ENCODE measurements around the gene UVRAG.

The UVRAG gene

DNA sequence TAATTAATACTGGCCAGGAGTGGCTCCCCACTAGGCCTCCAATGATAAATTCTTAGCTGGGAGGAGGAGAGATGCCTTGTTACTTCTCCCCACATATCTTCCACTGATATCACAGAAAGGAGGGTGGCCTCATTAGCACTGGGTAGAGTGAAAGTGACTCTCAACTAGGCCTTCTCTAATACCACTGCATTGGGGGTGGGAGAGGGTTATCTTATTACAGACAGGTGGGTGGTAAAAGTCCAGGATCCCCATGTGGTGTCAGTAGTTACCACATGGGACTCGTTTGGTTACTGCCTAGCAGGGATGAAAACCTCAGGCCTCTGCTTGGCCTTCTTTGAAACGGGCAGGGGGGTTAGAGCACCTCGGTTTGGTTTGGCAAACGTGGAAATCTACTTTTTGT, 167.3 kb downstream of the UVRAG start:
- Histone ChIP-seq H3K27ac (replicated peaks; ENCODE audit: low read length) (no peak overlapping the region), H2AFZ (ENCODE audit: low read length) (no peak overlapping the region), H2BK12ac (ENCODE audit: low read length) (no peak overlapping the region), H3K23ac (ENCODE audit: low read depth, low read length, poor library complexity) (no peak overlapping the region), H3K4ac (ENCODE audit: low read length) (no peak overlapping the region), H3K18ac (ENCODE audit: low read length) (no peak overlapping the region), H3K36me3 (replicated peaks in 1 of 2; ENCODE audit: control insufficient read depth in 2 of 2, insufficient read depth in 2 of 2, low read length in 2 of 2) (peaks cover 0 to 35% of the 10 kb centered on the region in 2 donors), H2BK15ac (ENCODE audit: low read length) (no peak overlapping the region), H3K9me3 (replicated peaks in 1 of 2; ENCODE audit: control insufficient read depth in 2 of 2, insufficient read depth in 1 of 2, low read depth in 1 of 2, low read length in 2 of 2) (peaks cover 0 to 8% of the 10 kb centered on the region in 2 donors), H2AK5ac (ENCODE audit: low read depth, low read length) (no peak overlapping the region), H3K4me1 (ENCODE audit: control insufficient read depth in 2 of 2, insufficient read depth in 1 of 2, low read depth in 1 of 2, low read length in 2 of 2) (peaks cover 2 to 4% of the 10 kb centered on the region in 2 donors), H3K4me3 (ENCODE audit: low read length in 2 of 2) (peak overlapping the region in 1 of 2 donors; percentile 65), H3K79me1 (ENCODE audit: low read depth, low read length) (no peaks in the 10 kb centered on the region), H4K8ac (ENCODE audit: low read depth, low read length) (no peak overlapping the region), H2BK5ac (ENCODE audit: low read length) (no peak overlapping the region), H3K27me3 (ENCODE audit: control insufficient read depth in 3 of 3, insufficient read depth in 3 of 3, low read depth in 1 of 3, low read length in 3 of 3) (no peaks in the 10 kb centered on the region), H3K9ac (ENCODE audit: low read depth, low read length, poor library complexity) (no peak overlapping the region), H3K4me2 (ENCODE audit: insufficient read depth, low read length, poor library complexity, severe bottlenecking) (no peak overlapping the region), H4K91ac (ENCODE audit: low read depth, low read length, poor library complexity) (no peak overlapping the region), H3K14ac (ENCODE audit: low read length) (no peak overlapping the region), H2BK120ac (ENCODE audit: low read depth, low read length) (no peak overlapping the region)
- no CpG with 5 or more reads among the region's 4 CpGs for WGBS, 2 donors (ENCODE audit: extremely low coverage in 2 of 2, insufficient read length in 2 of 2, insufficient replicate concordance in 1 of 2)
- no peak for DNase-seq (ENCODE audit: low spot score)

DNA sequence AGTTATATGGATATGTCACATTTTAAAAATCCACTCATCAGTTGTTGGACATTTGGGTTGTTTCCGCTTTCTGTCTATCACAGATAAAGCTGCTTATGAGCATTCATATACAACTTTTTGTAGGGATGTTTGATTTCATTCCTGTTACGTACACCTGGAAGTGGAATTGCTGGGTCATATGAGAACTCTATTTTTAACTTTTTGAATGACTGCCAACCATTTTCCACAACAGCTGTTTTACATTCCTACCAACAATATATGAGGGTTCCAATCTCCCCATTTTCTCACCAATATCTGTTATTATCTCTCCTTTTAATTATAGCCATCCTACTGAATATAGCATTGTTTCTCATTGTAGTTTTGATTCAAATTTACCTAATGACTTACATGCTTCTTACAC, 172.0 kb downstream of the UVRAG start:
- no peaks in the 10 kb centered on the region for H3K27me3 ChIP-seq (ENCODE audit: control insufficient read depth in 3 of 3, insufficient read depth in 3 of 3, low read depth in 1 of 3, low read length in 3 of 3)
- H3K9me3 ChIP-seq (replicated peaks in 1 of 2; ENCODE audit: control insufficient read depth in 2 of 2, insufficient read depth in 1 of 2, low read depth in 1 of 2, low read length in 2 of 2): peaks cover 0 to 10% of the 10 kb centered on the region in 2 donors
- no peak overlapping the region for H2AK5ac ChIP-seq (ENCODE audit: low read depth, low read length)
- no peak overlapping the region for H3K4me2 ChIP-seq (ENCODE audit: insufficient read depth, low read length, poor library complexity, severe bottlenecking)
- no peak overlapping the region for H3K23ac ChIP-seq (ENCODE audit: low read depth, low read length, poor library complexity)
- no peak overlapping the region for H3K4ac ChIP-seq (ENCODE audit: low read length)
- no peak overlapping the region for H2AFZ ChIP-seq (ENCODE audit: low read length)
- no peak overlapping the region for H4K8ac ChIP-seq (ENCODE audit: low read depth, low read length)
- no peak overlapping the region for H2BK120ac ChIP-seq (ENCODE audit: low read depth, low read length)
- H2BK12ac ChIP-seq (ENCODE audit: low read length): no peak overlapping the region
- no peak overlapping the region for H3K9ac ChIP-seq (ENCODE audit: low read depth, low read length, poor library complexity)
- H3K27ac ChIP-seq (replicated peaks; ENCODE audit: low read length): no peak overlapping the region
- peaks cover 2 to 4% of the 10 kb centered on the region in 2 donors for H3K4me1 ChIP-seq (ENCODE audit: control insufficient read depth in 2 of 2, insufficient read depth in 1 of 2, low read depth in 1 of 2, low read length in 2 of 2)
- no peak overlapping the region for H2BK15ac ChIP-seq (ENCODE audit: low read length)
- DNase-seq (ENCODE audit: low spot score): no peak
- no peak overlapping the region for H3K14ac ChIP-seq (ENCODE audit: low read length)
- peaks cover 0 to 51% of the 10 kb centered on the region in 2 donors for H3K36me3 ChIP-seq (replicated peaks in 1 of 2; ENCODE audit: control insufficient read depth in 2 of 2, insufficient read depth in 2 of 2, low read length in 2 of 2)
- no peak overlapping the region for H2BK5ac ChIP-seq (ENCODE audit: low read length)
- H3K18ac ChIP-seq (ENCODE audit: low read length): no peak overlapping the region
- H4K91ac ChIP-seq (ENCODE audit: low read depth, low read length, poor library complexity): no peak overlapping the region
- H3K4me3 ChIP-seq (ENCODE audit: low read length in 2 of 2): no peak overlapping the region
- H3K79me1 ChIP-seq (ENCODE audit: low read depth, low read length): no peaks in the 10 kb centered on the region
- no CpG with 5 or more reads among the region's 2 CpGs for WGBS, 2 donors (ENCODE audit: extremely low coverage in 2 of 2, insufficient read length in 2 of 2, insufficient replicate concordance in 1 of 2)

DNA sequence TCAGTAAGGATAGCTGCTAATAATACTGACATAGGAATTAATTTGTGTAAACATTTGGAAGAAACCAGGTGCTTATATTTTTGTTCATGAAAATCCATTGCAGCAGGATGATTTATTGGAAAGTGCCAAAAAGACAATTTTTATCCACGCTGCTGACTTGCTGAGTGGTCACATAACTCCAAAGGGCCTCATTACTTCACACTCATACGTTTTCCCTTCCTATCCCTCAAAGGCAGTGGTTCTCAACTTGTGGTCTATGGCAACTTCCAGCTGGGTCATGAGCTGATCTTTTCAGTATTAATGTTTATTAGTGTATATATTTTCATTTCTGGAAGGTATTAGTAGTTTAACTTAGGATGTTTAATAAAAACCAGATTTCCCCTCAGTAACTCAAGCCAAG, 178.1 kb downstream of the UVRAG start:
- H2BK5ac ChIP-seq (ENCODE audit: low read length): no peak overlapping the region
- no peak overlapping the region for H2AFZ ChIP-seq (ENCODE audit: low read length)
- H3K23ac ChIP-seq (ENCODE audit: low read depth, low read length, poor library complexity): no peak overlapping the region
- H2BK120ac ChIP-seq (ENCODE audit: low read depth, low read length): no peak overlapping the region
- H3K79me1 ChIP-seq (ENCODE audit: low read depth, low read length): no peaks in the 10 kb centered on the region
- peaks cover 0 to 2% of the 10 kb centered on the region in 2 donors for H3K4me1 ChIP-seq (ENCODE audit: control insufficient read depth in 2 of 2, insufficient read depth in 1 of 2, low read depth in 1 of 2, low read length in 2 of 2)
- no peak overlapping the region for H3K4ac ChIP-seq (ENCODE audit: low read length)
- H3K27ac ChIP-seq (replicated peaks; ENCODE audit: low read length): no peak overlapping the region
- H4K91ac ChIP-seq (ENCODE audit: low read depth, low read length, poor library complexity): no peak overlapping the region
- peaks cover 2 to 26% of the 10 kb centered on the region in 2 donors for H3K36me3 ChIP-seq (replicated peaks in 1 of 2; ENCODE audit: control insufficient read depth in 2 of 2, insufficient read depth in 2 of 2, low read length in 2 of 2)
- no peak for DNase-seq (ENCODE audit: low spot score)
- WGBS, 2 donors (ENCODE audit: extremely low coverage in 2 of 2, insufficient read length in 2 of 2, insufficient replicate concordance in 1 of 2): no CpG with 5 or more reads among the region's 2 CpGs
- no peak overlapping the region for H4K8ac ChIP-seq (ENCODE audit: low read depth, low read length)
- no peak overlapping the region for H3K18ac ChIP-seq (ENCODE audit: low read length)
- H3K14ac ChIP-seq (ENCODE audit: low read length): no peak overlapping the region
- H3K27me3 ChIP-seq (ENCODE audit: control insufficient read depth in 3 of 3, insufficient read depth in 3 of 3, low read depth in 1 of 3, low read length in 3 of 3): no peaks in the 10 kb centered on the region
- peaks cover 0 to 1% of the 10 kb centered on the region in 2 donors for H3K9me3 ChIP-seq (replicated peaks in 1 of 2; ENCODE audit: control insufficient read depth in 2 of 2, insufficient read depth in 1 of 2, low read depth in 1 of 2, low read length in 2 of 2)
- H3K9ac ChIP-seq (ENCODE audit: low read depth, low read length, poor library complexity): no peak overlapping the region
- no peak overlapping the region for H2BK15ac ChIP-seq (ENCODE audit: low read length)
- H2AK5ac ChIP-seq (ENCODE audit: low read depth, low read length): no peak overlapping the region
- H2BK12ac ChIP-seq (ENCODE audit: low read length): no peak overlapping the region
- no peak overlapping the region for H3K4me3 ChIP-seq (ENCODE audit: low read length in 2 of 2)
- no peak overlapping the region for H3K4me2 ChIP-seq (ENCODE audit: insufficient read depth, low read length, poor library complexity, severe bottlenecking)

DNA sequence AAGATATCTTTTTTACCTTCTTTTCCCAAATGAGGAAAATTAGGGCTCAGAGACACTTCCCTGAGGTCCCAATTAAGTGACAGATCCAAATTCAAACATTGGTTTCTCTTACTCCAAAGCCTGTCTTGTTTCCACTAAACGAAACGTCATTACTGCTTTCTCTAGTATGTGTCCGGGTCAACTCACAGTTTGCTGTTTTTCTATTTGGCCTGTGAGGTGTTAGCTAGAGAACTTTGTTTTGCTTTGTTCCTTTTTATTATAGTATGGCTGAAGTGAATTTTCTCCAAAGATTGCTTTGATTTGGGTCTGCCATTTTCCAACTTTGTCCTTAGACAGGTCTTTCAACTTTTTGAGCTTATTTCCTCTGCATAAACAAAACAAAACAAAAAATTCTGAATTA, 179.6 kb downstream of the UVRAG start:
- no peak overlapping the region for H3K23ac ChIP-seq (ENCODE audit: low read depth, low read length, poor library complexity)
- H2BK120ac ChIP-seq (ENCODE audit: low read depth, low read length): no peak overlapping the region
- H3K27me3 ChIP-seq (ENCODE audit: control insufficient read depth in 3 of 3, insufficient read depth in 3 of 3, low read depth in 1 of 3, low read length in 3 of 3): no peaks in the 10 kb centered on the region
- no peak for DNase-seq (ENCODE audit: low spot score)
- H2AK5ac ChIP-seq (ENCODE audit: low read depth, low read length): no peak overlapping the region
- no CpG with 5 or more reads among the region's 3 CpGs for WGBS, 2 donors (ENCODE audit: extremely low coverage in 2 of 2, insufficient read length in 2 of 2, insufficient replicate concordance in 1 of 2)
- H3K18ac ChIP-seq (ENCODE audit: low read length): no peak overlapping the region
- no peak overlapping the region for H3K4me3 ChIP-seq (ENCODE audit: low read length in 2 of 2)
- H4K8ac ChIP-seq (ENCODE audit: low read depth, low read length): no peak overlapping the region
- H3K36me3 ChIP-seq (replicated peaks in 1 of 2; ENCODE audit: control insufficient read depth in 2 of 2, insufficient read depth in 2 of 2, low read length in 2 of 2): peaks cover 2 to 19% of the 10 kb centered on the region in 2 donors
- no peaks in the 10 kb centered on the region for H3K79me1 ChIP-seq (ENCODE audit: low read depth, low read length)
- no peak overlapping the region for H3K14ac ChIP-seq (ENCODE audit: low read length)
- H3K9me3 ChIP-seq (replicated peaks in 1 of 2; ENCODE audit: control insufficient read depth in 2 of 2, insufficient read depth in 1 of 2, low read depth in 1 of 2, low read length in 2 of 2): no peaks in the 10 kb centered on the region
- no peak overlapping the region for H3K9ac ChIP-seq (ENCODE audit: low read depth, low read length, poor library complexity)
- H4K91ac ChIP-seq (ENCODE audit: low read depth, low read length, poor library complexity): no peak overlapping the region
- H3K27ac ChIP-seq (replicated peaks; ENCODE audit: low read length): no peak overlapping the region
- H2AFZ ChIP-seq (ENCODE audit: low read length): no peak overlapping the region
- no peak overlapping the region for H3K4me2 ChIP-seq (ENCODE audit: insufficient read depth, low read length, poor library complexity, severe bottlenecking)
- peaks cover 0 to 2% of the 10 kb centered on the region in 2 donors for H3K4me1 ChIP-seq (ENCODE audit: control insufficient read depth in 2 of 2, insufficient read depth in 1 of 2, low read depth in 1 of 2, low read length in 2 of 2)
- no peak overlapping the region for H3K4ac ChIP-seq (ENCODE audit: low read length)
- no peak overlapping the region for H2BK5ac ChIP-seq (ENCODE audit: low read length)
- H2BK15ac ChIP-seq (ENCODE audit: low read length): no peak overlapping the region
- no peak overlapping the region for H2BK12ac ChIP-seq (ENCODE audit: low read length)

All from neuronal stem cell (in vitro differentiated cells).